Stimulated activated CD4-positive, alpha-beta T cell treated with anti-CD3 and anti-CD28 coated beads, Interleukin-12 subunit alpha, Interleukin-12 subunit beta, amount 100 ng/mL, for 24 hours (primary cell): ENCODE results near the gene DIP2B.
"Not testable (repeated sequence)": the region's sequence is repeated elsewhere in the genome, so short reads cannot be mapped to it uniquely, and the experiment has no call there.

Source experiments
- DNase-seq, 2 experiments: peaks; one replicate each; pipeline ENCODE4 v3.0.0-alpha.2; 2020; ENCODE audit warnings: low read depth in 2 of 2

The DIP2B gene

GRCh38 chr12:50518090-50518489 lies 13.3 kb downstream of the DIP2B start:
- no peak for DNase-seq

DNA sequence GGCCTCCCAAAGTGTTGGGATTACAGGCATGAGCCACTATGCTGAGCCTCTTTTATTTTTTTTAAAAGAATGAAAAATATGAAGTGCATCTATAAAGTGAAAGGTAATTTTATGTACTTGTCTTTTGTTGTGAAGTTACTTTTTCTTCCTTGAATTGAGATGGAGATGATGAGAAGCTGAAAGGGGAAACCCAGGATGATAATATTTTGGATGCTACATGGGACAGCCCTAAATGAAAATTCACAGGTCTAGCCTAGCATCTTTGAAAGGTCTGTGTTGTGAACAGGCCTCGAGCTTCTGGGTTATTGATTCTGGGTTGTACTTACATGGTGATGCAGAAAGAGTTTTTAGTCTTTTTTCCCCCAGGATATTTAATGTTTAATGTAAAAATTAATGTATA lies 14.6 kb downstream of the DIP2B start:
- DNase-seq = no peak

DNA sequence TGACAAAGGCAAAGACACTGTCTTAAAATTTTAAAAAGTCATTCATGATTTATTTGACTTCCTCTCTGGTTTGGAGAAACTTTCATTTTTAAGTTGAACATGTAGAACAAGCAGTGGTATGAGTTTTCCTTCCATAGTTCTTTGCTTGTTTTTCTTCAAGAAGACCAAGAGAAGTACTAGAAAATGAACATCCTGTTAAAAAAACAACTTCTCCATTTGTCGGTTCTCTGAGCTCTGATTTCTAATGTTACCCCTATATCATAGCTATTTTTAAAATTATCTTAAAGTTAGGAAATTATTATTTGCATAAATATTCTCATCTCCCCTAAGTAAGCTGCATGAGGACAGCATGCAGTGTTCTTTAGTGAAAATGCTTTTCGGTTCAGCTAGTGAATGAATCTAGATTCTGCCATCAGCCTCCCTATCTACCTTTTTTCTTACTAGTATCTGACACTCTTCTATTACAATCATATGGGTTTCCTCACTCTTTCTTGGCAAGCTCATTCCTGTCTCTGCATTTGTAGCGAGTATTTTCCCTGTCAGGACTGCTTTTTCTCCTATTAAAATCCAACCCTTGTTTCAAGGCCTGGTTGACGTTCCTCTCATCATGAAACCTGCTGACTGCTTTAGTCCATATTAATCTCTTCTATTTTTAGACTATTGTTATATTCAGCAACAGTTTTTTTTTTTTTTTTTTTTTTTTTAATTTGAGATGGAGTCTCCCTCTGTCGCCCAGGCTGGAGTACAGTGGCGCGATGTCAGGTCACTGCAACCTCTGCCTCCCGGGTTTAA lies 15.8 kb downstream of the DIP2B start:
- DNase-seq = no peak

DNA sequence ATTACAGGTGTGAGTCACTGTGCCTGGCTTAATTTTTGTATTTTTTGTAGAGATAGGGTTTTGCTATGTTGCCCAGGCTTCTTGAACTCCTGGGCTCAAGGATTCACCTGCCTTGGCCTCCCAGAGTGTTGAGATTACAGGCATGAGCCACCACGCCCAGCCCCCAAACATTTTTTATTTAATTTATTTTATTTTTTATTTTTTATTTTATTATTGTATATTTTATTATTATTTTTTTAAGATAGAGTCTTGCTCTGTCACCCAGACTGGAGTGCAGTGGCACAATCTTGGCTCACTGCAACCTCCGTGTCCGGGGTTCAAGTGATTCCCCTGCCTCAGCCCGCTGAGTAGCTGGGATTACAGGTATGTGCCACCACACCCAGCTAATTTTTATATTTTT lies 17.0 kb downstream of the DIP2B start:
- DNase-seq = not testable (repeated sequence)

GRCh38 chr12:50523772-50524171 lies 19.0 kb downstream of the DIP2B start:
- no peak for DNase-seq

GRCh38 chr12:50524621-50525020 lies 19.8 kb downstream of the DIP2B start:
- no peak for DNase-seq

DNA sequence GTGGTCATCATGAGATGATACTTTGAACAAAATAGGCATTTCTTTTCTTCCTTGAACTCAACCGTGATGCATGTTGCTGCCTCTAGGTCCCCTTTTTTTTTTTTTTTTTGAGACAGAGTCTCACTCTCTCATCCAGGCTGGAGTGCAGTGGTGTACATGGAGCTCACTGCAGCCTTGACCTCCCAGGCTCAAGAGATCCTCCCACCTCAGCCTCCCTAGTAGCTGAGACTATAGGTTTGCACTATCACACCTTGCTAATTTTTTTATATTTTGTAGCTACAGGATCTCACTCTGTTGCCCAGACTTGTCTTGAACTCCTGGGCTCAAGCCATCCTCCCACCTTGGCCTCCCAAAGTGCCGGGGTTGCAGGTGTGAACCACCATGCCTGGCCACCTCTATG lies 20.6 kb downstream of the DIP2B start:
- DNase-seq = no peak

DNA sequence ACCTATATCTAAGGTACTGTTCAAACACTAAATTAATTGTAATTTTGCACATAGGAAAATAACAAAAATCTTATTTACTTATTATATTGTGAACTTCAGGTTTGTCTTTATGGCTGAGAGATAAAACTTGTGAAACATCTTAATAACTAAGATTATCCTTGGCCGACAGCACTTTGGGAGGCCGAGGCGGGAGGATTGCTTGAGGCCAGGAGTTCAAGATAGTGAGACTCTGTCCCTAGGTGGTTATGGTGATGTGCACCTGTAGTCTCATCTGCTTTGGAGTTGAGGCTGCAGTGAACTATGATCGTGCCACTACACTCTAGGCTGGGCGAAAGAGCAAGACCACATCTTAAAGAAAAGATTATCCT lies 22.6 kb downstream of the DIP2B start:
- DNase-seq = no peak

DNA sequence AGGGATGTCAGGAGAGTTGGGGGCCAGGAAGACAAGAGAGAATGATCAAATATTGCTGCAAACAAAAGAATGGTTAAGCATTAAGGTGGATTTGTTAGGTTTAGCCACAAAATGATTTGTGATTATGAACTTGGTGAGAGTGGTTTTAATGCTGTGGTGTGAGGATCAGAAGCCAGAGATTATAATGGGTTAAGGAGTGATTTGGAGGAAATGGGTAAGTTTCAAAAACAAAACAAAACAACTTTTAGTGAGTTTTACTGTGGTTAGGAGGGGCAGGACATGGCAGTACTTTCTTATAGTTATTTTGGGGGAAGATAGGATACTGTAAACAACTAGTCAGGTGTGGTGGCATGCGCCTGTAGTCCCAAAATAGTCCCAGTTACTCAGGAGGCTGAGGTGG lies 24.0 kb downstream of the DIP2B start:
- DNase-seq = no peak

DNA sequence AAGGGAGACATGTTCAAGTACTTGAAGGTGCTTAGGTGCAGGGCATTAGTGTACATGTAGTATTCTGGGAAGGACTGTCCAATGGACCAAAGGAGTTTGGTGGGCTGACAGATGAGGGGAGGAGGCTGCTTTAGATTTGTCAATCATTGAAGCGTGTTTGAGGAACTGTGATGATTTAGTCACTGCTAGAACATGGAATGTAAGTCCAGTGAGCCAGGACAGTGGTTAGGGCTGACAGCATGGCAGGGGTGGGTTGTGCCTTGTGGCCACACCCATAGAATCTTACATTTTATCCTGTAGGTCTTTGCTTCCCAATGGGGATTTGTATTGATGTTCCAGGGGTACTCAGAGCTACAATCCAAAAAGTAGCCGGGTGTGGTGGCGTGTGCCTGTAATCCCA lies 24.6 kb downstream of the DIP2B start:
- DNase-seq = no peak

- DNase-seq = no peak
Observed at GRCh38 chr12:50530532-50530931, 25.7 kb downstream of the DIP2B start.

DNA sequence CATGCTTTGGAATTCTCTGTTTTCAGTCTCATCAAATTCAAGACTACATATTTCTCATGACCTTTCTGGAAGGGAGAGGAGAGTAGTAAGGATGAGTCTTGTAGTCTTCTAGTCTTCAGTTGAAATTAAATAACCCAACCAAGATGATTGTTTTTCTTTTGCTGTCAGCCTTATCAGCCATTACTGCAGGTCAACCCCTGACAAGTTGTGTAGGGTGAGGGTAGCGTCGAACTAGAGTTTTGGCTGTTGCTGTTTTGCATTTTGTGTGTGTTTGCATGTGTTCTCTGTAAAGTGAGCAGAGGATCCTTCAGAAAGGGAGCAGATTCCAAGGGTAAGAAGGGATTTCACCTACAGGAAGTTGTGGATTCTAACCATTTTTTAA lies 28.4 kb downstream of the DIP2B start:
- DNase-seq = no peak

GRCh38 chr12:50533971-50534370 lies 29.2 kb downstream of the DIP2B start:
- DNase-seq = no peak

- no peak for DNase-seq
Observed at GRCh38 chr12:50536831-50537537, 32.2 kb downstream of the DIP2B start.

- no peak for DNase-seq
Observed at GRCh38 chr12:50537538-50537919, 32.7 kb downstream of the DIP2B start.

GRCh38 chr12:50538182-50538581 lies 33.4 kb downstream of the DIP2B start:
- no peak for DNase-seq

DNA sequence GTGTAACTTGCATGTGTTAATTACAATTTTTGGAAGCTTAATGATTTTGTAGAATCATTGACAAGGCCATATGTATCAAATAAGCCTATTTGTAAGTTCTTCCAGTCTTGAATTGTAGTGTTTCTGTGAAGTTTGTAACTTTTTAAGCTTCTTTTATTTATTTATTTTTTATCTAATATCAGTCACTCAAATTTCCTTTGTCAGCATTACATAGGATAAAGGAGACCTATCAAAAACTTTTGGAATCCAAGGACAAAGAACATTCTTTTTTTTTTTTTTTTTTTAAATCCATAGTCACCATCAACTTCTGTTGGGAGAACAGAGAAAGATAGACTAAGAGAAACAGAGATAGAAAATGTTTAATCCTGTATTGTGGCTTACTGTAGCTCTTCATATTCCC lies 36.4 kb downstream of the DIP2B start:
- no peak for DNase-seq

GRCh38 chr12:50542448-50542847 lies 37.7 kb downstream of the DIP2B start:
- DNase-seq = no peak

DNA sequence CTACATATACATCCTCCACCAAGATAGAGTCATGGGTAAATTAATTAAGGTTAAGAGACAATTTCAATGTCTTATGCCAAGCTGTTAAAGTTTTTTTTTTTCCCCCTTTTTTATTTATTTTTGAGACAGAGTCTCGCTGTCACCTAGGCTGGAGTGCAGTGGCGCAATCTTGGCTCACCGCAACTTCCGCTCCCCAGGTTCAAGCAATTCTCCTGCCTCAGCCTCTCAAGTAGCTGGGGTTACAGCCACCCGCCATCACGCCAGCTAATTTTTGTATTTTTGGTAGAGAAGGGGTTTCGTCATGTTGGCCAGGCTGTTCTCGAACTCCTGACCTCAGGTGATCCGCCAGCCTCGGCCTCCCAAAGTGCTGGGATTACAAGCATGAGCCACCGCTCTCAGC lies 38.4 kb downstream of the DIP2B start:
- DNase-seq = not testable (repeated sequence)

DNA sequence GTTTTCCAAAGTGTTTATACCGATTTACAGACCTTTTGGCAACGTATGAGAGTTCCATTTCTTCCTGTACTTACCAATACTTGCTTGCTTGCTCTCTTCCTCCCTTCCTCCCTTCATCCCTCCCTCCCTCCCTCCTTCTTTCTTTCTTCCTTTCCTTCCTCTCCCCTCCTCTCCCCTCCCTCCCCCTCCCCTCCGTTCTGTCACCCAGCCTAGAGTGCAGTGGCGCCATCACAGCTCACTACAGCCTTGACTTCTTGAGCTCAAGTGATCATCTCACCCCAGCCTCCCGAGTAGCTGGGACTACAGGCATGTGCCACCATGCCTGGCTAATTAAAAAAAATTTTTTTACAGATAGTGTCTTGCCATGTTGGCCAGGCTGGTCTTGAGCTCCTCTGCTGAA lies 40.4 kb downstream of the DIP2B start:
- DNase-seq = no peak

- no peak for DNase-seq
Observed at GRCh38 chr12:50545786-50546185, 41.0 kb downstream of the DIP2B start.

DNA sequence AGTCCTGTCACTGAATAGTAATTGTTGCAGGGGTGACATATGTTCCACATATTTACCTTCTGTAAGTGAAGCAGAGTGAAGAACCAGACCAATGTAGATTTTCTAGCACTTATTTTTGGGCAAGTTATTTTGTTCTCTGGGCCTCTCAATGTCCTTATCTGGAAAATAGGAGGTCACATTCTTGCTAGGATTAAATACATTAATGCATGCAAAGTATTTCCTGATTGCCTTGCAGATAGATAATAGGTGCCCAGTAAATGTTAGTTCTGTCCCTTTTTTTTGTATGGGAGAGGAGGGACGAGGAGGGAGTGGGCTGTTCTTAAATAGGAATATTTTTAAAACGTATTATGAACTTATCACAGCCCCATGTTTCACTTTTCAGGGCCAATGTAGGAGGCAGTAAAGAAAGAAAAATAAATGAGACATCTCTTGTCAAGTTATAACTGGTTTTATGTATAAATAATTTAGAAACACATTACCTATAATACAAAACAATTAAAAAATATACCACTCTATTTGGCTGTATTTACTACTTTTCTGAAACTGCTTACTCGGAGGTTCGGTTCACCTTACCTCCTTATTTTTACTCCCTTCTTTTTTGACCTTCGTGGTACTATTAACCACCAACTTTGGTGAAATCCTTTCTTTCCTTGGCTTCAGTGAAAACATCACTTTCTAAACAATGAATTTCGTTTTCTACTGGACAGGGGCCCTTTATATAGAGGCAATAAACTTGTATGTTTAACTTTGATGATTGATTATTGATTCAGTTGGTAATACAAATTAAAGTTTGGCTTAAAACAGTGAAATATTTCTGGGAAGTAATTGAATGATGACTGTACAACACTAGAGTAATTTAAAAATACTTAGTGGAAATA lies 41.9 kb downstream of the DIP2B start:
- no peak for DNase-seq

- no peak for DNase-seq
Observed at GRCh38 chr12:50547742-50548141, 43.0 kb downstream of the DIP2B start.
